Measurements from ENCODE around the gene VTI1A. TPM values are rescaled to one million over a fixed set of nuclear protein-coding genes. Genes with fewer than 3 reads are reported as not detected.

The VTI1A gene
- total and polyA plus RNA-seq, 2 of the 8 experiments (the other 6 are each of a cell fraction or from before 2014, with no cell fraction given) = 6.0 to 20.0 TPM

GRCh38 chr10:112525200-112525599 lies 78.2 kb downstream of the VTI1A start:
- H3K56ac ChIP-seq (replicated peaks; ENCODE audit: insufficient read length, low read depth, low read length) = no peak overlapping the region
- no peak overlapping the region for H3K23ac ChIP-seq (ENCODE audit: insufficient read length)
- H3K18ac ChIP-seq (ENCODE audit: extremely low read depth, low read length) = no peak overlapping the region
- H2BK12ac ChIP-seq (ENCODE audit: low read depth, low read length) = no peak overlapping the region
- H3K79me2 ChIP-seq (ENCODE audit: control insufficient read depth in 1 of 2, insufficient read depth in 2 of 2, low read length in 2 of 2) = no peaks in the 10 kb centered on the region
- H3K79me1 ChIP-seq (ENCODE audit: low read depth, low read length) = no peaks in the 10 kb centered on the region; the same call in 1 of the 2 replicates
- no peak overlapping the region for H2BK5ac ChIP-seq (ENCODE audit: low read depth, low read length)
- no peak overlapping the region for H3K4me3 ChIP-seq (ENCODE audit: extremely low read depth in 1 of 4, insufficient read depth in 2 of 4, low read depth in 3 of 4, low read length in 4 of 4)
- CTCF ChIA-PET (ENCODE audit: partially characterized antibody) = no interaction called here
- no peak overlapping the region for H4K8ac ChIP-seq (ENCODE audit: extremely low read depth, insufficient read depth, low read length)
- H2BK15ac ChIP-seq (ENCODE audit: low read length) = no peak overlapping the region
- H3K36me3 ChIP-seq (ENCODE audit: control insufficient read depth in 2 of 4, insufficient read depth in 4 of 4, low read length in 3 of 4) = no peaks in the 10 kb centered on the region
- no peak for DNase-seq (ENCODE audit: low read depth in 1 of 2, low spot score in 2 of 2)
- 62% methylated on average over 3 of the region's 3 CpGs; no CpG with 5 or more reads in 1 of the 2 experiments for WGBS, 2 experiments (ENCODE audit: extremely low coverage in 1 of 2, insufficient coverage in 1 of 2, insufficient read length in 1 of 2, insufficient replicate concordance in 2 of 2, low coverage in 1 of 2, low lambda C conversion rate in 2 of 2, missing lambda C conversion rate in 1 of 2)
- no peaks in the 10 kb centered on the region; a peak in 1 of 7 replicates for H3K4me1 ChIP-seq (replicated peaks in 1 of 4; ENCODE audit: control insufficient read depth in 3 of 4, insufficient read depth in 4 of 4, low read length in 3 of 4)
- no peaks in the 10 kb centered on the region for H4K20me1 ChIP-seq (replicated peaks in 1 of 2; ENCODE audit: control insufficient read depth in 1 of 2, insufficient read depth in 2 of 2, low read length in 2 of 2)
- H3K23me2 ChIP-seq (ENCODE audit: low read depth, low read length) = no peaks in the 10 kb centered on the region
- H2AFZ ChIP-seq (ENCODE audit: low read length) = no peak overlapping the region
- H3K27me3 ChIP-seq (replicated peaks in 1 of 4; ENCODE audit: control insufficient read depth in 3 of 4, extremely low read depth in 1 of 4, insufficient read depth in 3 of 4, low read length in 3 of 4) = no peaks in the 10 kb centered on the region
- no peak overlapping the region for H3K4me2 ChIP-seq (ENCODE audit: insufficient read depth in 1 of 2, low read depth in 2 of 2, low read length in 2 of 2)
- no peak overlapping the region for H3K9ac ChIP-seq (replicated peaks in 1 of 4; ENCODE audit: extremely low read depth in 1 of 4, low read depth in 3 of 4, low read length in 3 of 4)
- POLR2A ChIA-PET (ENCODE audit: partially characterized antibody) = interaction anchor here (0.5 kb wide), 1 partner anchor 76 kb away, joined by 3 read pairs; no protein-coding TSS in a partner anchor
- no peak overlapping the region for H3K4ac ChIP-seq (replicated peaks; ENCODE audit: insufficient read length, low read depth, low read length)
- H3K9me3 ChIP-seq (ENCODE audit: insufficient read depth in 2 of 2, low read depth in 1 of 2, low read length in 1 of 2) = no peaks in the 10 kb centered on the region
- H2BK120ac ChIP-seq (replicated peaks; ENCODE audit: low read depth, low read length) = no peak overlapping the region
- no peak overlapping the region for H4K91ac ChIP-seq (replicated peaks; ENCODE audit: insufficient read length, low read length)
- no peak overlapping the region for H2AK5ac ChIP-seq (ENCODE audit: low read depth, low read length)
- no peak overlapping the region for H3K27ac ChIP-seq (ENCODE audit: low read depth, low read length)
- no peak overlapping the region for H4K5ac ChIP-seq (ENCODE audit: insufficient read length, low read depth, low read length)
- no peak overlapping the region for H3K14ac ChIP-seq (ENCODE audit: insufficient read length)
- FAIRE-seq = no peak
- no peak overlapping the region for H2BK20ac ChIP-seq (ENCODE audit: low read length)
- TF ChIP-seq MAFK (IDR thresholded peaks at IDR 0.05; ENCODE audit: low read depth, low read length) = no peak
- TF ChIP-seq TCF12 (IDR thresholded peaks at IDR 0.05; ENCODE audit: low read depth, low read length) = no peak
- TF ChIP-seq TBP (IDR thresholded peaks at IDR 0.05; ENCODE audit: low read depth, low read length) = no peak
- TF ChIP-seq ATF3 (IDR thresholded peaks at IDR 0.05; ENCODE audit: insufficient read depth, low read depth, low read length) = no peak
- no peak for TF ChIP-seq RAD21 (IDR thresholded peaks at IDR 0.05 in 1 of 2, conservative IDR thresholded peaks at IDR 0.05 in 1 of 2; ENCODE audit: low read depth in 2 of 2, low read length in 2 of 2)
- no peak for TF ChIP-seq POLR2A (IDR thresholded peaks at IDR 0.05; ENCODE audit: control extremely low read depth in 1 of 2, low read depth in 2 of 2, low read length in 2 of 2)
- no peak for TF ChIP-seq CHD1 (IDR thresholded peaks at IDR 0.05; ENCODE audit: low read depth, low read length)
- TF ChIP-seq SUZ12 (IDR thresholded peaks at IDR 0.05; ENCODE audit: low read length) = no peak
- no peak for TF ChIP-seq KDM5A (IDR thresholded peaks at IDR 0.05; ENCODE audit: low read length)
- no peak for TF ChIP-seq SAP30 (IDR thresholded peaks at IDR 0.05; ENCODE audit: insufficient read depth, insufficient replicate concordance, low read length)
- TF ChIP-seq FOSL1 (IDR thresholded peaks at IDR 0.05; ENCODE audit: insufficient read depth, low read depth, low read length) = no peak
- no peak for TF ChIP-seq CREB1 (IDR thresholded peaks at IDR 0.05)
- no peak for TF ChIP-seq KDM1A (IDR thresholded peaks at IDR 0.05; ENCODE audit: borderline replicate concordance, low read length)
- TF ChIP-seq EP300 (IDR thresholded peaks at IDR 0.05; ENCODE audit: borderline replicate concordance in 1 of 2, low read depth in 2 of 2, low read length in 2 of 2) = no peak
